Neural cell (in vitro differentiated cells): ENCODE results near the gene ACYP2. TPM values are rescaled to one million over a fixed set of nuclear protein-coding genes. Genes with fewer than 3 reads are reported as not detected.

Experiments used
- H2AFZ ChIP-seq: fragments of 200-600, 300-800 bp; sonication (generic), shearing (Covaris generic); 2 replicates; pipeline ENCODE4 v1.6.0; 2014; ENCODE audit warnings: low read depth, mild to moderate bottlenecking, antibody characterized with exemption, low read length, moderate library complexity
- H3F3A ChIP-seq: fragments of 200-600 bp; shearing (Covaris generic); 2 replicates; pipeline ENCODE4 v1.6.1; 2016; ENCODE audit warnings: mild to moderate bottlenecking, moderate library complexity, mixed read lengths, antibody characterized with exemption, low read length; ENCODE audit not compliant: insufficient read depth, poor library complexity, severe bottlenecking
- H3K27ac ChIP-seq: fragments of 200-600, 300-800 bp; sonication (generic), shearing (Covaris generic); 2 replicates; pipeline ENCODE4 v1.5.1; 2014; ENCODE audit warnings: mild to moderate bottlenecking, low read length, moderate library complexity
- H3K27me3 ChIP-seq: fragments of 300-800, 200-600 bp; sonication (generic), shearing (Covaris generic); 2 replicates; pipeline ENCODE4 v1.6.0; 2014; ENCODE audit warnings: mild to moderate bottlenecking, low read depth, low read length, moderate library complexity; ENCODE audit not compliant: insufficient read depth
- H3K36me3 ChIP-seq: fragments of 300-800, 200-600 bp; sonication (generic), shearing (Covaris generic); 2 replicates; pipeline ENCODE4 v1.5.1; 2014; ENCODE audit warnings: mild to moderate bottlenecking, antibody characterized with exemption, low read length, moderate library complexity; ENCODE audit not compliant: insufficient read depth
- H3K4me2 ChIP-seq: fragments of 300-800, 200-600 bp; sonication (generic), shearing (Covaris generic); 2 replicates; pipeline ENCODE4 v1.6.0; 2014; ENCODE audit warnings: mild to moderate bottlenecking, low read length
- H3K4me3 ChIP-seq: fragments of 300-800, 200-600 bp; sonication (generic), shearing (Covaris generic); 2 replicates; pipeline ENCODE4 v1.5.1; 2014; ENCODE audit warnings: mild to moderate bottlenecking, low read length, moderate library complexity
- H3K79me2 ChIP-seq: fragments of 200-600 bp; shearing (Covaris generic); replicated peaks from 2 replicates; pipeline ENCODE4 v1.6.0; 2014; ENCODE audit warnings: mild to moderate bottlenecking, low read length, moderate library complexity; ENCODE audit not compliant: insufficient read depth
- H3K9ac ChIP-seq: fragments of 300-800, 200-600 bp; sonication (generic), shearing (Covaris generic); 2 replicates; pipeline ENCODE4 v1.6.1; 2016; ENCODE audit warnings: mild to moderate bottlenecking, low read length, mixed read lengths
- H3K9me2 ChIP-seq: fragments of 200-600 bp; shearing (Covaris generic); 2 replicates; pipeline ENCODE4 v1.6.1; 2016; ENCODE audit warnings: mild to moderate bottlenecking, low read length, mixed read lengths; ENCODE audit not compliant: insufficient read depth
- H3K9me3 ChIP-seq: fragments of 200-600, 300-800 bp; sonication (generic), shearing (Covaris generic); 2 replicates; pipeline ENCODE4 v1.6.1; 2016; ENCODE audit warnings: mild to moderate bottlenecking, mixed run types, low read length, moderate library complexity, mixed read lengths
- H4K20me1 ChIP-seq: fragments of 200-600 bp; shearing (Covaris generic); 2 replicates; pipeline ENCODE4 v1.6.1; 2016; ENCODE audit warnings: mild to moderate bottlenecking, mixed run types; ENCODE audit not compliant: insufficient read depth
- EP300 ChIP-seq: fragments of 450-650 bp; conservative IDR thresholded peaks from 2 replicates; pipeline ENCODE4 v1.6.1; 2014; ENCODE audit warnings: antibody characterized with exemption, mild to moderate bottlenecking, moderate library complexity; ENCODE audit not compliant: poor library complexity, severe bottlenecking
- EZH2 ChIP-seq: fragments of 200-600, 300-800 bp; shearing (Covaris generic), sonication (generic); IDR thresholded peaks from 2 replicates; pipeline ENCODE4 v1.6.1; 2014; ENCODE audit warnings: antibody characterized with exemption, low read length, borderline replicate concordance, mild to moderate bottlenecking; ENCODE audit not compliant: insufficient read depth, poor library complexity, severe bottlenecking
- MXI1 ChIP-seq: fragments of 450-650 bp; conservative IDR thresholded peaks from 2 replicates; pipeline ENCODE4 v1.6.1; 2014; ENCODE audit warnings: antibody characterized with exemption, mild to moderate bottlenecking; ENCODE audit not compliant: poor library complexity, severe bottlenecking
- POLR2AphosphoS5 ChIP-seq: IDR thresholded peaks from 2 replicates; pipeline ENCODE4 v1.6.1; 2012
- RAD21 ChIP-seq: fragments of 450-650 bp; conservative IDR thresholded peaks from 2 replicates; pipeline ENCODE4 v1.6.1; 2014; ENCODE audit warnings: antibody characterized with exemption, mild to moderate bottlenecking, moderate library complexity
- SMC3 ChIP-seq: fragments of 450-650 bp; conservative IDR thresholded peaks from 2 replicates; pipeline ENCODE4 v1.6.1; 2014; ENCODE audit warnings: antibody characterized with exemption, mild to moderate bottlenecking, moderate library complexity; ENCODE audit not compliant: poor library complexity
- TAF1 ChIP-seq: IDR thresholded peaks from 2 replicates; pipeline ENCODE4 v1.6.1; 2012; ENCODE audit warnings: low read depth
- polyA plus RNA-seq: library from polyadenylated mRNA; depleted of rRNA; stranded (reverse); fragments of >200 nt; gene quantifications from 2 replicates; pipeline ENCODE4 v1.2.3, GENCODE V29; 2014
- TF ChIP-seq, protein P1 (sequence below): fragments of 450-650 bp; IDR thresholded peaks from 2 replicates; pipeline ENCODE4 v1.5.1; 2014; ENCODE audit warnings: antibody characterized with exemption, mild to moderate bottlenecking, moderate library complexity; ENCODE audit not compliant: poor library complexity, severe bottlenecking
- TF ChIP-seq, protein P2 (sequence below): IDR thresholded peaks from 2 replicates; pipeline ENCODE4 v1.6.1; 2012; ENCODE audit warnings: borderline replicate concordance

The ACYP2 gene
- polyA plus RNA-seq, 1 donor from 2014 or later = 48.2 TPM

DNA sequence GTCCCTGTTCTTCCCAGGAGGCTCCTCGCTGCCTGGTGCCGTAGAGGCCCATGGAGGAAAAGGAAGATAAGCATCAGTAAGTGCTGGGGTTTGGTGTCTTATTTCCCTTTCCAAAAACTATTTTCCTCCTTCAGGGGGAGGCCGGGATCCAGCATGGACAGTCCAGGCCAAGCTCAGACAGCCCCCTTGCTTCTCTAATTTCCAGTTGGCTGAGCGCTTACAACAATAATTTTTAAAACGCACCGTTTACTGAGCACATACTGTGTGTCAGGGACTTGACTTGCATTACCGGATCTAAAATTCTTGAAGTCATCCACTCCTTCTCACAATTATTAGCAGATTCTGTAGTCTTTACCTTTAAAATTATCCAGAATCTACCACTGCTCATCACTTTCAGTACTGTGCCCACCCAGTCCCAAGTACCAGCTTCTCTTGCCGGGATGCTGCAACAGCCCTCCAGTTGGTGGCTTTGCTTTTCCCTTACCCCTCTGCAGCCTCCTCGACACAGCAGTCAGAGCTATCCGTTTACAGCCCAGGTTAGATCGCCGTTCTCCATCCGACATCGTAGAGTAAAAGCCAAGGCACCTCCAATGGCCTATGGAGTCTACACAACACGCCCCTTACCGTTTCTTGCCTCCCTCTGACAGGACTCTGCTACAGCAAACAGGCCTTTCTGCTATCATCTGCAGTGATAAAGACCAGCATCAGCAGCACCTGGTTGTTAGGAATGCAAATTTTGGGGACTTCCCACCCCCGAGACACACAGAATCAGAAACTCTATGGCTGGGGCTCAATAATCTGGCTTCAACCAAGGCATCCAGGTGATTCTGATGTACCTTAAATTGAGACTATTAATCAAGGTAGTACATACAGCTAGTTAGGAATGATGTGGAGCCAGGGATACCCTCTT is 215.8 kb downstream of the ACYP2 start:
- Histone ChIP-seq H3K27ac (peak overlapping the region; percentile 90), H2AFZ (peak overlapping the region; percentile 43), H3K9ac (peak overlapping the region; percentile 82)

DNA sequence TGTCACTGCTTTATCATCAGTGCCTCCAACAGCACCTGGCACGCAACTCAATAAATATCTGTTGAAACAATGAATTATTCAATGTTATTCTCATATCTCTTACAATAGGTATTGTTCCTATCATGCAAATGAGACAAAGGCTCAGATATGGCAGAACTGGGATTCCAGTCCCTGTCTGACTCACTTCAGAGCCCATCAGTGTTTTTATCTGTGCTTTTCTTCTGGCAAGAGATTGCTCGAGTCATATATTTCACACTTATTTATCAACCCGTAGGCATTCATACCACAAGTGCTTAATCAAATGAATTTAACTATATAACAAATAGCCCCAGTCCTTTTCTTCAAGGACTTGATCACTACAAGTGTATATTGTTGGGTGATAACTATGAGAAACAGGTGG is 217.0 kb downstream of the ACYP2 start:
- Histone ChIP-seq H3K27me3 (no peaks in the 10 kb centered on the region), H2AFZ (no peak overlapping the region), H3K4me3 (no peak overlapping the region), H3K9me3 (no peaks in the 10 kb centered on the region), H3K4me2 (no peak overlapping the region), H3K79me2 (no peaks in the 10 kb centered on the region), H3F3A (no peaks in the 10 kb centered on the region), H3K9ac (no peak overlapping the region), H3K27ac (no peak overlapping the region), H3K9me2 (no peaks in the 10 kb centered on the region), H3K36me3 (no peaks in the 10 kb centered on the region), H4K20me1 (no peaks in the 10 kb centered on the region)
- TF ChIP-seq, protein P1, sequence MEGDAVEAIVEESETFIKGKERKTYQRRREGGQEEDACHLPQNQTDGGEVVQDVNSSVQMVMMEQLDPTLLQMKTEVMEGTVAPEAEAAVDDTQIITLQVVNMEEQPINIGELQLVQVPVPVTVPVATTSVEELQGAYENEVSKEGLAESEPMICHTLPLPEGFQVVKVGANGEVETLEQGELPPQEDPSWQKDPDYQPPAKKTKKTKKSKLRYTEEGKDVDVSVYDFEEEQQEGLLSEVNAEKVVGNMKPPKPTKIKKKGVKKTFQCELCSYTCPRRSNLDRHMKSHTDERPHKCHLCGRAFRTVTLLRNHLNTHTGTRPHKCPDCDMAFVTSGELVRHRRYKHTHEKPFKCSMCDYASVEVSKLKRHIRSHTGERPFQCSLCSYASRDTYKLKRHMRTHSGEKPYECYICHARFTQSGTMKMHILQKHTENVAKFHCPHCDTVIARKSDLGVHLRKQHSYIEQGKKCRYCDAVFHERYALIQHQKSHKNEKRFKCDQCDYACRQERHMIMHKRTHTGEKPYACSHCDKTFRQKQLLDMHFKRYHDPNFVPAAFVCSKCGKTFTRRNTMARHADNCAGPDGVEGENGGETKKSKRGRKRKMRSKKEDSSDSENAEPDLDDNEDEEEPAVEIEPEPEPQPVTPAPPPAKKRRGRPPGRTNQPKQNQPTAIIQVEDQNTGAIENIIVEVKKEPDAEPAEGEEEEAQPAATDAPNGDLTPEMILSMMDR = no peak
- TF ChIP-seq TAF1 (no peak), EP300 (no peak), EZH2 (no peak), RAD21 (no peak), POLR2AphosphoS5 (no peak), MXI1 (no peak), SMC3 (no peak)
- TF ChIP-seq, protein P2, sequence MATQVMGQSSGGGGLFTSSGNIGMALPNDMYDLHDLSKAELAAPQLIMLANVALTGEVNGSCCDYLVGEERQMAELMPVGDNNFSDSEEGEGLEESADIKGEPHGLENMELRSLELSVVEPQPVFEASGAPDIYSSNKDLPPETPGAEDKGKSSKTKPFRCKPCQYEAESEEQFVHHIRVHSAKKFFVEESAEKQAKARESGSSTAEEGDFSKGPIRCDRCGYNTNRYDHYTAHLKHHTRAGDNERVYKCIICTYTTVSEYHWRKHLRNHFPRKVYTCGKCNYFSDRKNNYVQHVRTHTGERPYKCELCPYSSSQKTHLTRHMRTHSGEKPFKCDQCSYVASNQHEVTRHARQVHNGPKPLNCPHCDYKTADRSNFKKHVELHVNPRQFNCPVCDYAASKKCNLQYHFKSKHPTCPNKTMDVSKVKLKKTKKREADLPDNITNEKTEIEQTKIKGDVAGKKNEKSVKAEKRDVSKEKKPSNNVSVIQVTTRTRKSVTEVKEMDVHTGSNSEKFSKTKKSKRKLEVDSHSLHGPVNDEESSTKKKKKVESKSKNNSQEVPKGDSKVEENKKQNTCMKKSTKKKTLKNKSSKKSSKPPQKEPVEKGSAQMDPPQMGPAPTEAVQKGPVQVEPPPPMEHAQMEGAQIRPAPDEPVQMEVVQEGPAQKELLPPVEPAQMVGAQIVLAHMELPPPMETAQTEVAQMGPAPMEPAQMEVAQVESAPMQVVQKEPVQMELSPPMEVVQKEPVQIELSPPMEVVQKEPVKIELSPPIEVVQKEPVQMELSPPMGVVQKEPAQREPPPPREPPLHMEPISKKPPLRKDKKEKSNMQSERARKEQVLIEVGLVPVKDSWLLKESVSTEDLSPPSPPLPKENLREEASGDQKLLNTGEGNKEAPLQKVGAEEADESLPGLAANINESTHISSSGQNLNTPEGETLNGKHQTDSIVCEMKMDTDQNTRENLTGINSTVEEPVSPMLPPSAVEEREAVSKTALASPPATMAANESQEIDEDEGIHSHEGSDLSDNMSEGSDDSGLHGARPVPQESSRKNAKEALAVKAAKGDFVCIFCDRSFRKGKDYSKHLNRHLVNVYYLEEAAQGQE = no peak

More for the DNA sequence above, 215.8 kb downstream of the ACYP2 start:
- TF ChIP-seq RAD21 (peak; percentile 2), MXI1 (peak; percentile 76), SMC3 (no peak), TAF1 (peak; percentile 7)
- TF ChIP-seq, protein P1 = no peak
- Histone ChIP-seq H3K36me3 (no peaks in the 10 kb centered on the region), H3K4me2 (peak overlapping the region; percentile 93), H3K27me3 (no peaks in the 10 kb centered on the region), H3K9me3 (no peaks in the 10 kb centered on the region), H4K20me1 (no peaks in the 10 kb centered on the region), H3K4me3 (peak overlapping the region; percentile 72), H3F3A (no peaks in the 10 kb centered on the region), H3K9me2 (no peaks in the 10 kb centered on the region), H3K79me2 (no peaks in the 10 kb centered on the region)
